CD4-positive, CD25-positive, alpha-beta regulatory T cell (primary cell): ENCODE measurements around the gene SLC22A5. TPM values are rescaled to one million over a fixed set of nuclear protein-coding genes. Genes with fewer than 3 reads are reported as not detected.

Source experiments
- ATAC-seq, 2 donors: fragments of 150-1000 bp; cut with Tn5 transposase; one replicate each; pipeline ENCODE4 v1.10.0; 2021; ENCODE audit warnings: low read depth in 2 of 2, moderate number of reproducible peaks in 2 of 2, moderate library complexity in 1 of 2
- DNase-seq, 3 donors: peaks; one replicate each; pipeline versions ENCODE4 v3.0.0 to v3.0.0-alpha.2; 2012 to 2022; ENCODE audit warnings: mixed read lengths in 1 of 3
- H3K27ac ChIP-seq: one replicate; pipeline ENCODE4 v1.7.0; 2013; ENCODE audit warnings: mild to moderate bottlenecking, low read length; ENCODE audit not compliant: insufficient read depth, poor library complexity, severe bottlenecking
- H3K27me3 ChIP-seq: one replicate; pipeline ENCODE4 v1.7.0; 2013; ENCODE audit warnings: low read length; ENCODE audit not compliant: control insufficient read depth, insufficient read depth
- H3K36me3 ChIP-seq: one replicate; pipeline ENCODE4 v1.7.0; 2013; ENCODE audit warnings: mild to moderate bottlenecking, low read length, moderate library complexity; ENCODE audit not compliant: control insufficient read depth, insufficient read depth
- H3K4me1 ChIP-seq: 2 replicates; pipeline ENCODE4 v1.7.0; 2013; ENCODE audit warnings: mild to moderate bottlenecking, low read length; ENCODE audit not compliant: insufficient read depth, control insufficient read depth, poor library complexity, severe bottlenecking
- H3K4me3 ChIP-seq: one replicate; pipeline ENCODE4 v1.7.0; 2013; ENCODE audit warnings: low read depth, mild to moderate bottlenecking, low read length, moderate library complexity
- H3K9me3 ChIP-seq, 2 experiments: 1 replicate in 1 of 2; 2 replicates in 1 of 2; pipeline ENCODE4 v1.7.0; 2013; ENCODE audit warnings: low read length in 2 of 2, mild to moderate bottlenecking in 1 of 2, moderate library complexity in 1 of 2; ENCODE audit not compliant: control insufficient read depth in 2 of 2
- H3K27ac Mint-ChIP-seq, 3 donors: one replicate each; pipeline ENCODE4 v1.8.0; 2020 to 2022; ENCODE audit warnings: mild to moderate bottlenecking in 3 of 3, mixed read lengths in 3 of 3, moderate library complexity in 2 of 3
- H3K27me3 Mint-ChIP-seq: one replicate; pipeline ENCODE4 v1.8.0; 2022; ENCODE audit warnings: mild to moderate bottlenecking, mixed read lengths
- H3K36me3 Mint-ChIP-seq: one replicate; pipeline ENCODE4 v1.8.0; 2020; ENCODE audit warnings: mixed read lengths
- H3K4me1 Mint-ChIP-seq, 4 donors: one replicate each; pipeline ENCODE4 v1.8.0; 2020 to 2022; ENCODE audit warnings: mixed read lengths in 4 of 4, mild to moderate bottlenecking in 1 of 4
- H3K4me3 Mint-ChIP-seq, 4 donors: one replicate each; pipeline ENCODE4 v1.8.0; 2020 to 2022; ENCODE audit warnings: mild to moderate bottlenecking in 4 of 4, mixed read lengths in 4 of 4, moderate library complexity in 3 of 4
- H3K9me3 Mint-ChIP-seq, 7 donors: one replicate each; pipeline ENCODE4 v1.8.0; 2020 to 2022; ENCODE audit warnings: mixed read lengths in 7 of 7, mild to moderate bottlenecking in 3 of 7, moderate library complexity in 2 of 7
- polyA plus RNA-seq, 4 donors: library from polyadenylated mRNA; unstranded; fragments of 300-500 nt; fragmentation: Illumina TruSeq; gene quantifications; one replicate each; pipeline ENCODE4 v1.2.3, GENCODE V29; 2021
- total RNA-seq: library from RNA; stranded (reverse); gene quantifications from one replicate; pipeline ENCODE4 v1.2.3, GENCODE V29; 2022

Gene SLC22A5
- total and polyA plus RNA-seq, 5 donors from 2014 or later: 0.54 to 3.2 (median 2.1) TPM

GRCh38 chr5:132384506-132385050 lies 15.1 kb downstream of the SLC22A5 start:
- H3K27me3 Mint-ChIP-seq: no peaks in the 10 kb centered on the region
- Histone ChIP-seq H3K9me3 (no peaks in the 10 kb centered on the region), H3K27me3 (no peaks in the 10 kb centered on the region), H3K4me1 (peaks cover 15% of the 10 kb centered on the region), H3K4me3 (no peak overlapping the region), H3K27ac (no peak overlapping the region), H3K36me3 (no peaks in the 10 kb centered on the region)
- DNase-seq (no peak), ATAC-seq (no peak)
- peaks cover 7 to 21% (median 18%) of the 10 kb centered on the region in 4 donors for H3K4me1 Mint-ChIP-seq
- no peaks in the 10 kb centered on the region for H3K36me3 Mint-ChIP-seq
- H3K9me3 Mint-ChIP-seq: no peaks in the 10 kb centered on the region
- no peak overlapping the region for H3K4me3 Mint-ChIP-seq
- no peak overlapping the region for H3K27ac Mint-ChIP-seq

- peak; percentile 67 to 68 for ATAC-seq
- Histone ChIP-seq H3K27ac (no peak overlapping the region), H3K4me3 (no peak overlapping the region), H3K36me3 (no peaks in the 10 kb centered on the region), H3K4me1 (peaks cover 15% of the 10 kb centered on the region), H3K27me3 (no peaks in the 10 kb centered on the region), H3K9me3 (no peaks in the 10 kb centered on the region)
- H3K27me3 Mint-ChIP-seq: no peaks in the 10 kb centered on the region
- H3K36me3 Mint-ChIP-seq: no peaks in the 10 kb centered on the region
- peak overlapping the region in 1 of 4 donors; percentile 16 for H3K4me3 Mint-ChIP-seq
- no peaks in the 10 kb centered on the region for H3K9me3 Mint-ChIP-seq
- peak overlapping the region in 1 of 3 donors; percentile 78 for H3K27ac Mint-ChIP-seq
- peaks cover 7 to 21% (median 16%) of the 10 kb centered on the region in 4 donors for H3K4me1 Mint-ChIP-seq
- DNase-seq: peak; percentile 44 to 84 (median 70)
Measured at GRCh38 chr5:132385326-132386105, 16.0 kb downstream of the SLC22A5 start.

GRCh38 chr5:132386644-132387286 lies 17.3 kb downstream of the SLC22A5 start:
- peak; percentile 84 to 87 for ATAC-seq

GRCh38 chr5:132387640-132388117 lies 18.2 kb downstream of the SLC22A5 start:
- DNase-seq: no peak
- H3K4me1 ChIP-seq: peaks cover 15% of the 10 kb centered on the region
- no peaks in the 10 kb centered on the region for H3K27me3 ChIP-seq
- Mint-ChIP-seq H3K27ac (no peak overlapping the region), H3K4me1 (peaks cover 16 to 30% (median 19%) of the 10 kb centered on the region in 4 donors), H3K9me3 (no peaks in the 10 kb centered on the region), H3K4me3 (no peak overlapping the region), H3K36me3 (peaks cover 3% of the 10 kb centered on the region), H3K27me3 (no peaks in the 10 kb centered on the region)
- H3K27ac ChIP-seq: no peak overlapping the region
- no peak overlapping the region for H3K4me3 ChIP-seq
- H3K9me3 ChIP-seq: no peaks in the 10 kb centered on the region
- no peaks in the 10 kb centered on the region for H3K36me3 ChIP-seq
- ATAC-seq: no peak

More at GRCh38 chr5:132386644-132387286, 17.3 kb downstream of the SLC22A5 start:
- Histone ChIP-seq H3K9me3 (no peaks in the 10 kb centered on the region), H3K4me1 (peaks cover 15% of the 10 kb centered on the region), H3K36me3 (no peaks in the 10 kb centered on the region), H3K4me3 (no peak overlapping the region), H3K27me3 (no peaks in the 10 kb centered on the region), H3K27ac (no peak overlapping the region)
- DNase-seq: peak; percentile 63 to 88 (median 81)
- Mint-ChIP-seq H3K36me3 (peaks cover 3% of the 10 kb centered on the region), H3K9me3 (no peaks in the 10 kb centered on the region), H3K4me3 (peak overlapping the region in 1 of 4 donors; percentile 27), H3K27me3 (no peaks in the 10 kb centered on the region), H3K4me1 (peaks cover 15 to 23% (median 16%) of the 10 kb centered on the region in 4 donors), H3K27ac (peak overlapping the region in 1 of 3 donors; percentile 36)

- H3K36me3 ChIP-seq: peaks cover 1% of the 10 kb centered on the region
- ATAC-seq (no peak), DNase-seq (no peak)
- Mint-ChIP-seq H3K36me3 (peaks cover 7% of the 10 kb centered on the region), H3K4me1 (peaks cover 16 to 38% (median 21%) of the 10 kb centered on the region in 4 donors), H3K27me3 (no peaks in the 10 kb centered on the region), H3K9me3 (no peaks in the 10 kb centered on the region), H3K4me3 (no peak overlapping the region), H3K27ac (peak overlapping the region in 1 of 3 donors; percentile 51)
- no peaks in the 10 kb centered on the region for H3K9me3 ChIP-seq
- peaks cover 15% of the 10 kb centered on the region for H3K4me1 ChIP-seq
- no peaks in the 10 kb centered on the region for H3K27me3 ChIP-seq
- no peak overlapping the region for H3K27ac ChIP-seq
- no peak overlapping the region for H3K4me3 ChIP-seq
Measured at GRCh38 chr5:132388244-132389050, 18.9 kb downstream of the SLC22A5 start.

- no peaks in the 10 kb centered on the region for H3K9me3 Mint-ChIP-seq
- peaks cover 16 to 40% (median 21%) of the 10 kb centered on the region in 4 donors for H3K4me1 Mint-ChIP-seq
- H3K4me1 ChIP-seq: peaks cover 15% of the 10 kb centered on the region
- no peak for DNase-seq
- no peak overlapping the region for H3K27ac ChIP-seq
- no peak overlapping the region for H3K4me3 ChIP-seq
- no peaks in the 10 kb centered on the region for H3K9me3 ChIP-seq
- no peaks in the 10 kb centered on the region for H3K27me3 Mint-ChIP-seq
- peaks cover 7% of the 10 kb centered on the region for H3K36me3 Mint-ChIP-seq
- ATAC-seq: no peak
- H3K4me3 Mint-ChIP-seq: no peak overlapping the region
- no peaks in the 10 kb centered on the region for H3K27me3 ChIP-seq
- peaks cover 7% of the 10 kb centered on the region for H3K36me3 ChIP-seq
- peak overlapping the region in 2 of 3 donors; percentile 40 to 51 for H3K27ac Mint-ChIP-seq
Measured at GRCh38 chr5:132389051-132389331, 19.5 kb downstream of the SLC22A5 start.

- Histone ChIP-seq H3K4me3 (no peak overlapping the region), H3K9me3 (no peaks in the 10 kb centered on the region), H3K4me1 (peaks cover 15% of the 10 kb centered on the region), H3K27me3 (no peaks in the 10 kb centered on the region), H3K36me3 (peaks cover 10% of the 10 kb centered on the region), H3K27ac (no peak overlapping the region)
- H3K36me3 Mint-ChIP-seq: peaks cover 7% of the 10 kb centered on the region
- H3K9me3 Mint-ChIP-seq: no peaks in the 10 kb centered on the region
- peak overlapping the region in 1 of 3 donors; percentile 26 for H3K27ac Mint-ChIP-seq
- H3K4me1 Mint-ChIP-seq: peaks cover 16 to 43% (median 23%) of the 10 kb centered on the region in 4 donors
- ATAC-seq (peak in 1 of 2 donors; percentile 12), DNase-seq (no peak)
- no peak overlapping the region for H3K4me3 Mint-ChIP-seq
- H3K27me3 Mint-ChIP-seq: no peaks in the 10 kb centered on the region
Measured at GRCh38 chr5:132389585-132390286, 20.2 kb downstream of the SLC22A5 start.
